ENCODE measurements around the gene XKRX. TPM values are rescaled to one million over a fixed set of nuclear protein-coding genes. Genes with fewer than 3 reads are reported as not detected.

Gene XKRX
- under 1 TPM; 0.27 to 0.39 (median 0.31) TPM for polyA plus RNA-seq (ENCODE audit: insufficient read length in 3 of 3)
- long read RNA-seq, donor 1 = 0 reads
- long read RNA-seq, donor 2 = 0 reads
- long read RNA-seq, donor 3 = 0 reads
- long read RNA-seq, donor 4 = 0 reads
- long read RNA-seq, donor 5 = 0 reads
- long read RNA-seq, donor 6 = 0 reads
- long read RNA-seq, donor 7 = 0 reads
- long read RNA-seq, donor 8 = 0 reads
- long read RNA-seq, donor 9 = 0 reads
- long read RNA-seq, donor 10 = 0 reads
- long read RNA-seq, donor 11 = 0 reads
- long read RNA-seq, donor 12 = 0 reads
- long read RNA-seq, donor 13 = 0 reads
- long read RNA-seq, donor 14 = 0 reads
- long read RNA-seq, donor 15 = 0 reads
- long read RNA-seq, donor 16 = 0 reads

DNA sequence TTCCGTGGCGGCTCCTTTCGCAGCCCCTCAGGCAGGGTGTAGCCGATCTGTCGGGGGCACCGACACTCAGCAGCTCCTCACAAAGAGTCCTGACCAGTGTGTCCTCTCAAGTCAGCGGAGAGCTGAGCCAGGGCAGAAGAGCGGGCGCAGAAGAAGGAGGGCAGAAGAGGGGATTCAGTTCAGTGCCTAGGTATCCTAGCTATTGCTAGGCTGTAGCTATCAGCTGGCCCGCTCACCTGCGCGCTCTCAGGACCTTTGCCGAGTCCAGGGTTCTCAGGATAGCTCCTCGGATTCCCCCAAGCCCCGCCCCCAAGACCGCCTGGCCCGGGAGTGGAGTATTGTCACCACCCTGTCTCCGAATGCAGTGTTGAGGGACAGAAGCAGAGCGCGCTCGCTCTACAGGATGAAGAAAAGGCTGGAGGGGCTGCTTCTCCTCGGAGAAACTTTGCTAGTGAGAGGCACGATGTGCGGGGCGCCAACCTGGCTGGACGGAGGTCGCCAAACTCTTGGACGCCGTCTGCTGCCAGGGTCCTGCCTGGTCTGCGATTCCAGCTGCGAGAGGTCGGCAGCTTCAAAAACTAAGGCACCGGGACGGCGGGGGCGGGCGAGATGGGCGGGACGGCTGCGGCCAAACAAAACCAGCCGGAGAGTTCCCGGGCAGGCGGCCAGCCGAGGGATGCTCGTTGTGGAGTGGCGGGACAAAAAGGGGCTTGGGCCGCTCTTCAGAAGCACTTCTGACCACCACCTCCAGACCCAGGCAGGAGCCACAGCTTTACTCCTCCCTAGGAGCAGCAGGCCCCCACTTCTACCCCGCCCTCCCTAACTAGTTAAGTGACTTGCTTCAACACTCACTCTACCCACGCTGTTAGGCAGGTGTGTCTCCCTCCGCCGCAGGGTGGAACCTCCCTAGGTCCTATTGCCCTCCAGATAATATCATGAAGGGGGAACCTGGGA, at the start of gene XKRX:
Gene XKRX, minus strand, starts transcription at position 258 of the 954 bp plus-strand sequence. CDS start 613 bp downstream, outside the sequence.
- peak in 7 of 11 donors; percentile 3 to 24 (median 14) for DNase-seq (ENCODE audit: extremely low read depth in 1 of 11, low read depth in 9 of 11, low spot score in 4 of 11)

DNA sequence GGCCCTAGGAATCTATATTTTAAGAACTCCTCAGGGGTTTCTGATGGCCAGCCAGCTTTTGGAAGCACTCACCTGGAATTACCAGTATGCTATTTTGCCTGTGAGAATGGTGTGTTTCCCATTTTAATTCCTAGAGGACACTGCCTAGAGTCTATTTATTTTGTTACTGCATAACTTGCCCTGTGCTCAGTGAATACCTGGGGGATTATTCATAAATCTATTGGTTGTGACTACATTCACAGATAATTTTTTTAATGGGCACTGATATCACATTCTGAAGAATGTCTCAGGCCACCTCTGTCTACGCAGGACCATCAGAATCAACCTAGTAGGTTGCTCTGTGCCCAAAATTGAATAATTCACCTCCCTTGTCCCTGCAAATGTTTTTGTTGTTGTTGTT, 47.5 kb upstream of the XKRX start:
- no peak for DNase-seq (ENCODE audit: extremely low read depth in 1 of 11, low read depth in 9 of 11, low spot score in 4 of 11)

DNA sequence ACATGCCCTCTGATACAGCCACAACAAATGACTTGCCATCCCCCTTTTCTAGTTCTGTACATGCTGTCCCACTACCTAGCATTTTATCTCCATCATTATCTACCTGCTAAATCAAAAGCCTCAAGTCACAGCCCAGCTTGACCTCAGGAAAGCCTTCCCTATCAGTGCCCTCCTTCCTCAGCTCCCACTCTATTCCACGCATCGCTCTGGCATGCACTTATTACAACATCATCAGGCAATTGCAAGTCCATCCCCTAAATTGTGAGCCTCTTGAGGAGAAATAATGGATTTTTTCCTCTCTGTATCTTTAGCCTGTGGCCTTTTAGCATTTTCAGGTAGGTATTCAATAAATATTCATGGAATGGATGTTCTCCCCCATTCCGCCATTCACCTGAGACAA, 46.5 kb upstream of the XKRX start:
- no peak for DNase-seq (ENCODE audit: extremely low read depth in 1 of 11, low read depth in 9 of 11, low spot score in 4 of 11)

DNA sequence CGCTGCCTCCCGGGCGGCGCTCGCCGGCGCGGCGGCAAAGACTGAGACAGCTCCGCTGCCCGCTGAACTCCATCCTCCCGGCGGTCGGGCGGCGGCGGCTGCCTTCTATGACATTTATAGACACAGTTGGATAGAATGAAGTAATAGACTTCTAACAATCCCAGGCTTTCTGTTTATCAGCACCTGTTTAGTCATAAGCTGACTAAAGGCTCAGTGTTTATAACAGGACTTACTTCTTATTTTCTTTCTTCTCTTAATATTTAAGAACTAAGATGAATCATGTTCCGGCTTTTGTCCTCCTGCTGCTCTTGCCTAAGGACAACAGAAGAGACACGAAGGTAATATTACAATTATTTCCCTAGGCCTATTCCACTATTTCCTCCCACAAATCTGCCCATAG, 44.7 kb upstream of the XKRX start:
- no peak for DNase-seq (ENCODE audit: extremely low read depth in 1 of 11, low read depth in 9 of 11, low spot score in 4 of 11)

DNA sequence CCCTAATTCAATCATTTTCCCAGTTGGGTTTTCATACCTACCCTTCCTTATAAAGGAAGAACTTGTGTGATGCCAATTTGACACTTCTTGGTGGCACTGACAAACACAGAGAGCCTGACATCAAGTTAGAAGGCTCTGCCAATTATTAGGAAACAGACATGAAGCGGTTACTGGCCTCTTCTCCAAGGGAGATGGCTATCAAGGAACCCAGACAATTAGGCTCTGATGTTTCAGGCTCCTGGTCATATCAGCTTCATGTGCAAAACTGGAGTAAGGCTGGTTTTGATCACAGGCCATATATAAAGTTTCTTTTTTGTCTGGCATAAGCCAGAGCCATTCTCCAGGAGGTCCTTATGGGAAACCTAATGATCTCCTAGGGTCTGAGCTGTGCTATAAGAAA, 41.2 kb upstream of the XKRX start:
- no peak for DNase-seq (ENCODE audit: extremely low read depth in 1 of 11, low read depth in 9 of 11, low spot score in 4 of 11)

DNA sequence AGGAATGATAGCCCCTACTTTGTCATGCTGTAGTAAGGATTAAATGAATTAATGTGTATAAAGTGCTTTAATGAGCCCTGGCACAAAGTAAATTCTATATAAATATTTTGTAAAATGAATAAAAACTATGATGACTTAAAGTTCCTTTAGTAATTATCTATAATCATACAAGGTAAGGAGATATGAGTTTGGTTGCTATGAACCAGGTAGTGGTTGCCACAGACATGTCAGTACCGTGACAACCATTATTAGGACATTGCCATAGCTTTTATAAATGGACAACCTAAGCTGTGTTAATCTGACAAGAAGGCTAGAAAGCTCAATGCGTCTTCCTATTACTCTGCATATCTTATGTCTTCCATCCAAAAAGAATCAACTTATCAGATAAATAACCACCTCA, 40.7 kb upstream of the XKRX start, which contains the start of gene ARL13A:
Gene ARL13A, plus strand, starts transcription at position 301 of the 400 bp plus-strand sequence. CDS start 3,982 bp downstream, outside the sequence.
- DNase-seq (ENCODE audit: extremely low read depth in 1 of 11, low read depth in 9 of 11, low spot score in 4 of 11) = no peak

DNA sequence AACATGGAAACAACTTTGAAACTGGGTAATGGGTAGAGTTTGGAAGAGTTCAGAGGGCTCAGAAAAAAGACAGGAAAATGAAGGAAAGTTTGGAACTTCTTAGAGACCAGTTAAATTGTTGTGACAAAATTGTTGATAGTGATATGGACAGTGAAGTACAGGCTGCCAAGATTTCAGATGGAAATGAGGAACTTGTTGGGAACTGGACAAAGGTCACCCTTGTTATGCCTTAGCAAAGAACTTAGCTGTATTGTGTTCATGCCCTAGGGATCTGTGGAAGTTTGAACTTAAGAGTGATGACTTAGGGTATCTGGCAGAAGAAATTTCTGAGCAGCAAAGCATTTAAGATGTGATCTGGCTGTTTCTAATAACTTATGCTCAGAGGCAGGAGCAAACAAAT, 35.6 kb upstream of the XKRX start:
- no peak for DNase-seq (ENCODE audit: extremely low read depth in 1 of 11, low read depth in 9 of 11, low spot score in 4 of 11)

DNA sequence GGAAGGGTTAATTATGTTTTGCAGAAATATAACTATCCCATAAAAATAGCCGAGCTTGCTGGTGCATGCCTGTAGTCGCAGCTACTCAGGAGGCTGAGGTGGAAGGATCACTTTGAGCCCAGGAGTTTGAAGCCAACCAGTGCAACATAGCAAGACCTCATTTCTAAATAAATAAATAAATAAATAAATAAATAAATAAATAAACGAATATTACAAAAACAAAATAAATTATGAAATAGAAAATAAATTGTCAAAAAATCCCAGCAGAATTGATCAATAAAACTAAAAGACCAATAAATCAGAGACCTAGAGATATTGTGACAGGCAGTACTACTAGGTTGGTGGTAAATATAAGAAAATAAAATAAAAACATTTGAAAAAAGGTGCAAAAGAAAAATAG, 34.1 kb upstream of the XKRX start:
- no peak for DNase-seq (ENCODE audit: extremely low read depth in 1 of 11, low read depth in 9 of 11, low spot score in 4 of 11)

DNA sequence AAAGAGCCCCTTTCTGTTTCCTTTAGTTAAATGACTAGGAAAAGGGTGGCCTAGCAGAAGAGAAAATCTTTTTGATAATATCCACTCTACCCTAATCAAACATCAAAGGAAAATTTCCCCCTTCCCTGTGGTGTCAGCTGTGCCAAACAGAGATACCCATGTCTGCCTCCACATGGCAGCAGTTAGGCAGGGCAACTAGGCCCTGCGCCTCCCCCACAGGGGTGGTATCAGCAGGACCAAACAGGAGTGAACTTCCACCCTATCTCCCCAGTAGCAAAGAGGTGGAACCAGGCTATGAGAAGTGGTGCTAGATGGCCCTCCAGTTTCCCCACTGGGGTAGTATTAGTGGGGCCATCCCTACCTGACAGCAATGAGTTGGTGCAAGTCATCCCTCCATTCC, 19.8 kb upstream of the XKRX start:
- no peak for DNase-seq (ENCODE audit: extremely low read depth in 1 of 11, low read depth in 9 of 11, low spot score in 4 of 11)

DNA sequence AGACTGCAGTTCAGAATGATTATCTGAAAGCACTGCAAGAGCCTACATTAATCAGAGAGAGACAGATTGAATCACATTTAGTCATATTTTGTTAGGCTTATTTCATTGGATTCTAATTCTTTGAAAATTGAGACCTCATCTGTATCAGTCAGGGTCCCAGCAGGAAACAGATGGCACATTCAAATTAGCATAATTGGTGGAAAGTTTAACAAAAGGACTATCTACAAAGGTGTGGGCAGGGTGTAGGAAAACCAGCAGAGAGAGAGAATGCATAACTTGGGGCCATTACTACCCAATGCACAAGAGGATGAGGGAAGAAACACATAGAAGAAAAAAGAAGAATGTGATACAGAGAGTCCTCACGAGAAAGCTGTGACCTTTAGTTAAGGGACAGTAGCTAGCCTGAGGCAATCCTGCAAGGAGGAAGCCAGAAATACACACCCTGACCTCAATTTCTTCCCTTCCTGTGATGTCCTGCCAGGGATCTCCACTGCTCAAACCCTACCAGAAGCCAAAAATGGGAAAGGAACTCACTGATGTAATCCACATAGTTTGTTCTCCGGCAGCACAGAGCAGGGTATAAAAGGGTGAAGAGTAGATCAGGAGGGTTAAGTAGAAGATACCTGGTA, 17.7 kb upstream of the XKRX start:
- no peak for DNase-seq (ENCODE audit: extremely low read depth in 1 of 11, low read depth in 9 of 11, low spot score in 4 of 11)

DNA sequence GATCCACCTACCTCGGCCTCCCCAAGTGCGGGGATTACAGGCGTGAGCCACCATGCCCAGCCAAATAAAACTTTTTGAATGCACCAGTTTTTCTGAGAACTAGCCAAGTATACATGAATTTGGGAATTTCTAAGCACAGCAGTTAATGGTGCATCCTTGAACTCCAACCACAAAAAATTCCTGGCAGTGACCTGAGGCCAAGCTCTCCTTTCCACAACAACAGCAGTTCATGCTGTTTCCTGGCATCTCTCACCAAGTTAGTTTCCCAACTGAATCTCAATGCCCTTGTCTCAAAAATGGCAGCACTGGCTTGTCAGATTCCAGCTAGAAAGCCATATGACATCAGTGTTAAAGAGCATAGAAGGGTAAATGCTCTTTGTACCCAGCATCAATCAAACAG, 15.9 kb upstream of the XKRX start:
- no peak for DNase-seq (ENCODE audit: extremely low read depth in 1 of 11, low read depth in 9 of 11, low spot score in 4 of 11)

DNA sequence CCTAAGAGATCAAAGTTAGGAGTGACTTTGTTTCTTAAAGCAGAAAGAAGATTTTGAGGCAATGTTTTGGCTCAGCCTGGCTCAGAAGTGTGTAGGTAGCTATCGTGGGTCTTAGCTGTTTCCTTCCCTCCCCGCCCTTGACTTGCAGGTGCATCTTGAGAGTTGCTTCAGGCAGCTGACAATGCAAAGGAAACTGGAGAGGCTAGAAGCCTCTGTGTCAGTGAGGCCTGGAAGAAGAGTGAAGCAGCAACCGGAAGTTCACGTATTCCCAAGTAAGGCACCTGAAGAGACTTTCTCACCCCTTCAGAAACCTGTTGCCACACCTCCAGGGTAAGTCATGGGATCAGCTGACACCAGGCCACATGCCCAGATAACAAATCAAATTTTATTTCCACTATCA, 10.6 kb upstream of the XKRX start:
- no peak for DNase-seq (ENCODE audit: extremely low read depth in 1 of 11, low read depth in 9 of 11, low spot score in 4 of 11)

DNA sequence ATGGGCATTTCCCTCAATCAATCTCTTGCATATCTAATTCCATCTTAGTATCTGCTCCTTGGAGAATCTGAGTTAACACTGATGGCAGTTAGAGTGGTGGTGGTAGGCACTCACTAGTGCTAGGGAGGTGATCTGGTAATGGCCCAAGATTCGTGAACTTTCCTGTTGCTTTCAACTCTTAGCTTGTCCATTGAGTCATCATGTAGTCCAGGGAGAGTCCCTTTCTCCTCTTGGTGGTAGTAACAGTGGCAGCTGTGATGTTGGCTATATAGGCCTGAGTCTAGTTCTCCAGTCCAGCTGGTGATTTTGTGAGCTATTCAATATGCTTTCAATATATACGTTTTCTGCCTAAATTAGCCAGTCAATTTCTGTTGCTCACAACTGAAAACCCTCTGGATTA, 7.0 kb upstream of the XKRX start:
- no peak for DNase-seq (ENCODE audit: extremely low read depth in 1 of 11, low read depth in 9 of 11, low spot score in 4 of 11)

DNA sequence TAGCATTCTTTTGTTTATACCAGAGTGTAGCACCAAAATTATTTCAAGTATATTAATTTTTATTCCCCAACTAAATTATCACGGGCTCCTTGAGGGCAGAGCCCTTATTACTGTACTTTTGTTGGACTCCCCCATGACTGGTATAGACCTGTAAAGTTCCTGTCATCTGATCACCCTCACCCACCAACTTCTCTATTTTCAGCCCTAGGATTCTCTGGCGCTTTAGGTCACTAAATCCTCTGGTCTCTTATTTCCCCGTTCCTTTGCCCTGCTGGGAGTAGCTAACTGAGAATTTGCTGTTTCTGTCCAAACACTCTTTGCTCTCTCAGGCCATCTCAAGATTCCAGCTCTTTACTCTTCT, 3.2 kb upstream of the XKRX start:
- DNase-seq (ENCODE audit: extremely low read depth in 1 of 11, low read depth in 9 of 11, low spot score in 4 of 11) = no peak

DNA sequence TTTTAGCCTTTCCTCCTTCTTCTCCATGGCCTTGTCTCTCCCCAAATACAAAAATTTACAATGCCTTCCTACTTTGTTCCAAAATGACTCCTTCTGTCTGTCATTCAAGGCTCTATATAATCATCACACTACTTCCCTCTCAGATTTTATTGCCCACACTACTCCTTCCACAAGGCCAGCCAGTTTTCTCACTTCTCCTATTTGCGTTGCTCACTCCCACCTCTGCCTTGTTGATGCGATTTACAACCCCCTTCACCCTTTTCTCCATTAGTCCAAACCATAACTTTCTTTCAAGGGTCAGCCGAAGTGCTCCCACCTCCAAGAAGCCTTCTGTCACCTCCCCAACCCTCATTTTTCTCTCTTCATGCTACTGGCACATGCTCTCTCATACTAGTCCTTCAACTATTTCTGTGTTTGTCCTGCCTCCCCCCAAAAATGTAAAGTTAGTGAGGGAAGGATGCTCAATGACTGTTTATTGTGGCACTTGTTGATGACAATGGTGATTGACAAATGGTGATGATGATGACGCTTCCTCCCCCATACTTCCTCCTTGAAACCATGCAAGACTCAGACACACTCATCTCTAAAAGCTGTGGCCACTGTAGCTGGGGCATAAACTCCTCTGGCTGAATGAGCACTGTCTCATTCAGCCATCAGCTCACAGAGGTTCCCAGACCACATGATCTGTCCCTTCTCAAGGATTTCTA, 2.7 kb upstream of the XKRX start:
- no peak for DNase-seq (ENCODE audit: extremely low read depth in 1 of 11, low read depth in 9 of 11, low spot score in 4 of 11)

DNA sequence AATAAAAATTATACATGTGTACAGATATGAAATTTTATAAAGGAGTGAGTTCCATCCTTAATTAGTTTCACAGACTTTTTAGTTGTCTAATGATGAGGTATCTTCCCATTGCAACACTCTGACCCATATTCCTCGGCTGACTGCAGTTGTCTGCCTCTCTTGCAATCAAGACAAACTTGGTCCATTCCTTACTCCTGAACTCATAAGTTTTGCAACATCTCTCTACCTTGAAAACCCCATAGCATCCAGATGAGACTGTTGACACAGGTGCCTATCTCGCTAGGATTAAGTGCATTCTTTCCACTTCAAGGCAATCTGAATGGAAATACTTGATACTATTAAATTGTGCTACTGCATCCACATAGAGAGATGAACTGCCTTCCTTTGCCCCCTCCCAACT, 2.3 kb downstream of the XKRX start:
- DNase-seq (ENCODE audit: extremely low read depth in 1 of 11, low read depth in 9 of 11, low spot score in 4 of 11) = no peak

DNA sequence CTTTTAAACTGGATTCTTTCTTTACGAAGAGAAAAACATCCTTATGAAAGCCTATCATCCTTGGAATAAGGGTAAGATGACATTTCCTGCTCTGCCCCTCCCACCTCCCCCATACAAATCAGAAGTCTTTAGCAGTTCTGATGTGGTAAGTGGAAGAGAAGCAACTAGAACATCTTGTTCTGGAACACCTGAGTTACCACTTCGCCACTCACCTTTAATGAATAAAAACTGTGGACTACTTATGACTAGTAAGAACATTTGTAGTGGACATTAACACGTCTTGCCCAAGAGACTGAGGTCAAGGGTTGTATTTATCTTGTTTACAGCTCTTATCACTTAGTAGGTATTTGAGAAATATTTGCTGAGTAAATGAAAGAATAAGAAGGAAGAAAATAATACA, 4.3 kb downstream of the XKRX start:
- no peak for DNase-seq (ENCODE audit: extremely low read depth in 1 of 11, low read depth in 9 of 11, low spot score in 4 of 11)

DNA sequence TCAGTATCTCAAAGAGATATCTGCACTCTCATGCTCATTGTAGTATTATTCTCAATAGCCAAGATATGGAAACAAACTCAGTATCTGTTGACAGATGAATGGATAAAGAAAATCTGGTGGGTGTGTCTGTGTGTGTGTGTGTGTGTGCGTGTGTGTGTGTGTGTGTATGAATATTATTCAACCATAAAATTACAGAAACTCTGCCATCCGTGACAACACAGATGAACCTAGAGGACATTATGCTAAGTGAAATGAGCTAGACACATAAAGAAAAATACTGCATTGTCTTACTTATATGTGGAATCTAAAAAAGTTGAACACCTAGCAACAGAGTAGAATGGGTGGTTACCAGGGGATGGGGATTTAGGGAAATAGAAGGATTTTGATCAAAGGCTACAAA, 13.2 kb downstream of the XKRX start:
- no peak for DNase-seq (ENCODE audit: extremely low read depth in 1 of 11, low read depth in 9 of 11, low spot score in 4 of 11)

DNA sequence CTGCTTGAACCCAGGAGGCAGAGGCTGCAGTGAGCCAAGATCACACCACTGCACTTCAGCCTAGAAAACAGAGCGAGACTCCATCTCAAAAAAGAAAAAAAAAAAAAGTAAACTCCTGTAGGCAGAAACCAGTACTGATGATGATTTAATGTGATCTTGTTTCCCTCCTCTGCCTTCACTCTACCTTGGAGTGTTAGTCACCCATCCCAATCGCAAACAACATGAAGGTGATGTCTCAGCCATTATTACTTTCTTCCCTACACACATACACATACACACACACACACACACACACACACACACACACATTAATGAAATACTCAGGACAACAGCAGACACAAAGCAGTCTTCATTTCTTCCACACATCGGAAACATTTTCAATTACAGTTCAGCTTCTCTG, 15.6 kb downstream of the XKRX start:
- DNase-seq (ENCODE audit: extremely low read depth in 1 of 11, low read depth in 9 of 11, low spot score in 4 of 11) = no peak
